Globus pallidus (tissue), 1 donor: Measurements from ENCODE around the gene APOB.

Experiments used
- DNase-seq: peaks from one replicate; pipeline ENCODE4 v3.0.0-alpha.2; 2015; ENCODE audit warnings: low spot score

APOB gene

DNA sequence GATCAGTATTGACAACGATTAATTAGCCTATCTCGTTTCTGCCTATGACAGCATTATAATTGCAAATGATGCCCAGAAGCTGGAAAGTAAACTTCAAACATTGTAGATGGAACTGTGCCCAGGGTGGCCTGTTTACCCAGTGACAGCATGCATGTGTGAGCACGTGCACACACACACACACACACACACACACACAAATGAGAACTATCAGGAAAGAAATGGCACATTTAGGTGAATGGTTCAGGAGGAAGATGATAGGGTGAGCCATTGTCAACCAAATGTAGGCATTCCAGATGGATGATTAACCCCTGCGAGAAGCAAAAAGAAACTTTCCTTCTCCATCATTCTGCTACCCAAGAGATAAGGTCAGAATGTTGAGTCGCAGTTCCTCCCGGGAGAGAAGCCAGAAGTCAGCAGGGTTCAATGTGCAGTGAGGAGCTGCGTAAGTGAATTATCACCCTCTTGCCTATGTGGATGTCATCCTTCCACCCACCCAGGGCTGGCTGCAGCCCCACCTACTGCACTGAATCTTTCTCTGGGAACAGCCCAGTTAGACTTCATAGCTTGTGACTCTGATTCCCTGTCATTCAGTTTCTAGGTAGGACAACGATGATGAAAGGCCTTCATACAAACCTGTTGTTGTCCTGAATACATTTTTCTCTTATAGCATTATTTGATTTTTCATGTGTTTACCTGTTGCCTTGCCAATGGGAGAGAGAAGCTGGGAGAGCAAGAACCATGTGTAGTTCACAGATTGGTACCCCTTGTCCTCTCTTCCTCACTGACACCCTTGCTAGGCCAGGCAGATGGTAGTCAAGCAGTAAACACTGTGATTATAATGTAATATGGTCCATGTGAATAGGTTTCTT, 3.5 kb upstream of the APOB start:
- DNase-seq: no peak

DNA sequence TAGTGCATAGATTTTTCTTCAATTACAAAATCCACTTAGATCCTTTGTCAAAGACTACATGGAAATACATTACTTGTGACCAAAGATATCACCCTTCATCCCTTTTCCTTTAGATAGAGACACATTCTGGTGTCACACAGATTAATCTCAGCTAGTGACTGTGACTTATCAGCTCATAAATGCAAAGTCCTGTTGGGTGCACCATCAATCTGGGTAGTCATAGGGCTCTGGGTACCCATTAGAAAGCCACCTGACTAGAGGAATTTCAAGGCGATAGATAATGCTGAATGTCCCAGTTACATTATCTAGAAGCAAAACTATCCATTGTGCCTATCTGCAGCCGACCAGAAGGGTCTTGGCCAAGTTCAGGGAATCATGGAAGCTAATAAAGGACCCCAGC, 2.6 kb upstream of the APOB start:
- DNase-seq: no peak

DNA sequence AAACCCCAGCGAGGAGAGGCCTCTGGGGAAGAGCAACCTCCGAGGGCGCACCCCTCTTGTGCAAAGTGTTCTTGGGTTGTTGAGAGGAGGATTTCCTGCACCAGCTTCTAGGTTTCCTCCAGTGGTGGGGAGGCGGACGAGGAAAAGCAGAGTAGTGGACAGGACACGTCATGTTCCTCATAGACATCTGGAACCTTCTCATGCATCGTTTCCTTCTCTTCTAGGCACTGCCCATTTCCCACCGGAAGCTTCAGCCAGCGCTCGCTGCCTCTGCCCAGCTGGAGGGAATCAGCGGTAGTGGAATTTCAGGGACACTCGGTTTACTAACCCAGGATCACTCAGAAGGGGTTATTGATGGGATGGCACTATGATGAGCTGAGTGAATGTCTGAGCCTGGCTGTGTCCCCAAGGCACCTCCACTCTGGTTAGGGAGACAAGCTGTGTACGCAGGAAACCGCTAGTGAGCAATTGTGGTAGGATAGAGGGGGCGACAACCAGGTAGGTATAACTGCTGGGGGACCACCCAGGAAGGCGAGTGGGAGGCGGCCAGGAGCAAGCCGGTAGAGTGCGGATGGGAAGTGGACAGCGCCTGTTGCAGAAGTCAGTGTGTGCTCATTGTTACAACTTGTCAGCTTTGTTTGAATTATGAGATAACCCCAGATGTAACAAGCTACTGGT, 960 bp upstream of the APOB start:
- no peak for DNase-seq

DNA sequence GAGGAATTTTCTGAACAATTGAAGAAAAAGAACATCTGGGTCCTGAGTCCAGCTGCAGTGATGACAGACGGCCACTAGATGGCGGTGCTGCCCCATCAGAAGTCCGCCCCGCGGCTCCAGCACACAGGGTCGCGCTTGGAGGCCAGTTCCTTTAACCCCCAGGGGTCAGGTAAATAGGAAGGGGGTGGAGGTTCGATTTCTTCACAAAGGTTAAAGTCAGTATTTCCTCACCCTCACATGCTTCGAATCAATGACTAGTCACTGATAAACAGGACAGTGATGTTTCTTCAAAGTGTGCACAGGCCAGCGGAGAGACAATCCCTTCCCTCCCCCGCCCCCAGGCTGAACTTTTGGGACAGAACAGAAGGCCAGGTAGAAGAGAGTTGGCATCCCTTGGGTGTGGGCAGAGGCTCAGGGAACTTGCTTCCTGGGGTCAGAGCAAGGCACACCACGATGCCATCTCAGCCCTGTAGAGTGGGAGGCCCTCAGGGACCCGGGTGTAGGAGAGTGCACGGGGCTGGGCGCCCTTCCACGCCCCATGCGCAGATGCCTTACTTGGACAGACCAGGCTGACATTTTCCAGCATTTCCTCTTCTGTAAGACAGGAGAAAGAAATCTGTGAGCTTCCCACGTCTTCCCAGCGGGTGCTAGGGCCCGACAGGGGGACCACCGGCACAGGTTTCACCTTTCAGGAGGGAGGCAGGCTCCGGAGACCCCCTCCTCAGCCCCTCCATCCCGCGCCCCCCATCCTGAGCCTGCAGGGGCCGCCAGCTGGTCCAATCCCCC, 722 bp downstream of the APOB start:
- DNase-seq: peak; percentile 61

DNA sequence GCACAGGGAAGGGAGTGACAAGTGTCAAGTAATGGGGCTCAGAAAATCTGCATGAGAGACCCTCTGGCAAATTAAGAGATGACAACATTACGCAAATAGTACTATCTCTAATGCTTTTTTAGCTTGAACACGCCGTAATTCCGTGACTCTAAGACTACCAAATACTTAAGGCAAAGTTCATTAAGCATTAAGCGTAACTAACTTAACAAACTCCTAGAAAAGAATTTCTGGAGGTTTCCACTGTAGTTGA, 1.2 kb downstream of the APOB start:
- no peak for DNase-seq

DNA sequence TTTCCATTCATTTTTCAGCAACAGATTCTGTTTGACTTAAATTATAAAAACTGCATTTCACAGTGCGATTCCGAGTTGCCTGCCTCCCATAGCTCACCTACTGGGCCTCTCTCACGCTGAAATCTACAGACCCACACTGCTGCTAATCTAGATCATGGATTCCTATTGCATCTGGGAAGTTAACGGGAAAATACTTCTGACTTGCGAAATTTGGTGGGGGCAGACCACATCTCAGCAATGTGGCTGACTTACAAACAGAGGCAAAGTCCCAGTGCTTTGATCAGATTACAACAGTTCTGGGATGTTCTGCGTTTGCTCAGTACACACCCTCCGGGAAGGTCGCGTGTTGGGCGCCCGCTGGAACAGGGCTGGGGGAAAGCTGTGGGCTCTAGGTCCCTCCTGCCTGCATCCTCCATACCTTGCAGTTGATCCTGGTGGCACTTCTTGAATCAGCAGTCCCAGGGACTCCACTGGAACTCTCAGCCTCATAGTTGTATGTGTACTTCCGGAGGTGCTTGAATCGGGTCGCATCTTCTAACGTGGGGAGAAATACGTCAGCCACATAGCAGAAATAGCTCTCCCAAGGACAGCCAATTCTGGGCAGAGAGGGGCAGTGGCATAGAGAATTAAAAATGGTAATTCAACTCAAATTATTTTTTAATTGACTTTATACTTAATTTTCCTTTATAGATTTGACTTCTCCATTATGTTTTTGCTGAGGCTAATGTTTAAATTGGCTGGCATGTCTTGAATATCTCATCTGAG, 1.7 kb downstream of the APOB start:
- DNase-seq: no peak

DNA sequence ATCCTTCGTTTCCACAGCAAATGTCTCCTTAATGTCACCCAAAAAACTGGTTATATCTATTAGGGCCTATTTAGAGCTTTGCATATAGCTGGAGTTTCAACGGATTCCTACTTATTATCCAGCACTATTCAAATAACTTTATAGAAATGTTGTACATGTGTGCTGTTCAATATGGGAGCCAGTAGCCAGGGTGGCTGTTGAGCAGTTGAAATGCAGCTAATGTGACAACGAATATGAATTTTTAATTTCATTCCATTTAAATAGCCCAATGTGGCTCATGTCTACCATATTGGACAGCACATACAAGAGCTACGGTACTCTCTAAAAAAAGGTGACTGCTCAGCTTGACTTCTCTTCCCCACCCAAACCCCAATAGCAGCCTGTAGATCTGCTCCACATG, 2.4 kb downstream of the APOB start:
- no peak for DNase-seq

DNA sequence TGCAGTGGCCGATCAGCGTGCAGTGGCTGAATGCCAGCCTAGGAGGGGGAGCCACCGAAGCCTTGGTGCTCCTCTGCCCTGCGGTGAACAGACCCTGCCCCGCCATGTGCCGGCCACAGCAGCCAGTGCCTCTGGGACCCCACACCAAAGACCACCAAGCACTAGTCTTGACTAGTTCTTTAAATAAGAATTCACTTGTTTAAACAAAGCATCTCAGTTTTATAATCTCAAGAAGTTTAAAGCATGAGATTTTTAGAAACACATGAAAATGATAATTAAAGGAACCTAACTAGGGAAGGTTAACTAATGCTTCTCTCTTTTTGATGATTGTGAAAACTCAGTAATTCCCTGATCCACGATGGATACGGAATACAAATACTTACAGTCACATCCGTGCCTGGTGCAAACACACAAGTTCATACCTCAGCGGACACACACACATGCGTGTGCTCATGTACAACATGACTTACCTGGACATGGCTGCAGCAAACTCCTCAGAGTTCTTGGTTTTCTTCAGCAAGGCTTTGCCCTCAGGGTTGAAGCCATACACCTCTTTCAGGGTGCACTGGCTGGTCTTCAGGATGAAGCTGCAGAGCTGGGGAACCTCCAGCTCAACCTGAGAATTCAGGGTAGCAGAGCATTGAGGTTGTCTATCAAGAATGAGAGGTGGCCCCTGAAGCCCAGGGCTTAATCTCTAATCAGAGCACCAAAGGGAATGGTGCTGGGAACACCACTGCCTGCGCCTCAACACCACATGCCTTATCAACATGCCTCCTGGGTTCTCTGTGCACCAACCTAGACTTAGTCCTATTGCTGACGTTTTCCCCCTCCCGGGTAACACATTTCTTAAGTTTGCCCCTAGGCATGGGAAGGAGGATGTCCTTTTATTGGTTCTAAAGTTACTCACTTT, 3.1 kb downstream of the APOB start:
- DNase-seq: no peak

DNA sequence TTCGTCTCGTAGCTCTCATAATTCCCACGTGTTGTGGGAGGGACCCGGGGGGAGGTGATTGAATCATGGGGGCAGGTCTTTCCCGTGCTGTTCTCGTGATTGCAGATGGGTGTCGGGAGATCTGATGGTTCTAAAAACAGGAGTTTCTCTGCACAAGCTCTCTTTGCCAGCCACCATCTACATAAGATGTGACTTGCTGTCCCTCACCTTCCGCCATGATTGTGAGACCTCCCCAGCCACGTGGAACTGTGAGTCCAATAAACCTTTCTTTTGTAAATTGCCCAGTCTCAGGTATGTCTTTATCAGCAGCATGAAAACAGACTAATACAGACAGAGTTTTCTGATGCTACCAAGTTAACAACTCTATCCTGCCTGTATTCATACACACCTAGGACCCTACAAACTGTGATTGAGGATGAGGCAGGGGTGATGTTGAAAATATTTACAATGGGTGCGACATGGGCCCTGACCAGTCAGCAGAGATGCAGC, 3.9 kb downstream of the APOB start:
- no peak for DNase-seq

DNA sequence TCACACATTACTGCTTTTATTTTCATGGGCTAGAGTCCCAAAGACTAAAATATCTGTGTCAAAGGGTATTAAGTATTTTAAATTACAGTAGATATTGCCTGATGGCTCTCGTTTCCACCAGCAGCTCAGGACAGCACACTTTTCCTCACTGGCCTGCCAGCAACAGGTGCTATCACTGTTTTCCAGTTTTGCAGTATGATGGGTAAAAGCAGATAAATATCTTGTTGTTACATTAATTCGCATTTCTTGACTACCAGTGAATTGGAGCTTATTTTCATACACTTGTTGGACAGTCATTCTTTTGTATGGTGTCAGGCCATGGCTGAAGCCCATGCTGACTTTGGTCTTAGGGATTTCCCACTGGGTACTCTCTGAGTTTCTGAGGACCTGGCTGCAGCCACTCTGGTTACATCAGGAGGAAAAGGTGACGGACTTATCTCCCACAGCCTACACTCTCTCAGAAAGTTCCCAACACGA, 4.8 kb downstream of the APOB start:
- no peak for DNase-seq

DNA sequence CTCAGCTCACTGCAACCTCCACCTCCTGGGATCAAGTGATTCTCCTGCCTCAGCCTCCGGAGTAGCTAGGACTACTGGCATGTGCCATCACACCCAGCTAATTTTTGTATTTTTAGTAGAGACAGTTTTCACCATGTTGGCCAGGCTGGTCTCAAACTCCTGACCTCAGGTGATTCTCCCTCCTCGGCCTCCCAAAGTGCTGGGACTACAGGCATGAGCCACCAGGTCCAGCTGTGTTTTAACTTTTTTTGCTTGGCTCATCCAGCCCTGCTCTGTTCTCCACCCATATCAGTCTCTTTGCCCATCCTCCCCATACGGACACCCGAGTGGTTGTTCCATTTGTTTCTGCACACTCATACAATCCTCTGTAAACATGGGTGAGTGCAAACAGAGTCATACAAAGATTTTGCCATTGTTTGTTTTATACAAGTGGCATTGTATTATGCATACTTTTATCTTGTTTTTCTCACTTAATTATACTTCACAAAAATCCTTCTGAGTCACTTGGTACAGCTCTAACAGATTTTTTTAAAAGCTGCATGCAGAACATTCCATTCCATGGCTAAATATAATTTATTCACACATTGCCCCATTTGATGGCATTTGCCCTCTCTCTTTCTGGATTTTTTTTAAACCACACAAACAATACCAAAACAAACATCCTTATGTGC, 5.3 kb downstream of the APOB start:
- no peak for DNase-seq

DNA sequence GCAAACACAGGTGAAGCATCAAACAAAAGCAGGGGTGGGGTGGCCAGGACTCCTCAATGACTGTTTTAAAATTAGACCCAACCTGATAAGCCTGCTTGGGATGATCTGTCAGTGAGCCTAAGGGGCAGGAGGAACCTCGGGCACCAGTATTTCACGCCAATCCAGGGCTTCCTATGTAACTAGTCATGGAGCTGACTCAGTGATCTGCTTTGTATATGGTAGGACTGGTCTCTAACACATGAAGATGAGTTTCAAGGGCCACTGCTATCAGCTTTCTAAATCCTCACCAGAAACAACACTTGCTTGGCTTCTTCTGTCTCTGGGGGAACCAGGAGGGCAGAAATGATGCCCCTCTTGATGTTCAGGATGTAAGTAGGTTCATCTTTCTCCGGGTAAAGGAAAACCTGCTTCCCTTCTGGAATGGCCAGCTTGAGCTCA, 6.2 kb downstream of the APOB start:
- no peak for DNase-seq

DNA sequence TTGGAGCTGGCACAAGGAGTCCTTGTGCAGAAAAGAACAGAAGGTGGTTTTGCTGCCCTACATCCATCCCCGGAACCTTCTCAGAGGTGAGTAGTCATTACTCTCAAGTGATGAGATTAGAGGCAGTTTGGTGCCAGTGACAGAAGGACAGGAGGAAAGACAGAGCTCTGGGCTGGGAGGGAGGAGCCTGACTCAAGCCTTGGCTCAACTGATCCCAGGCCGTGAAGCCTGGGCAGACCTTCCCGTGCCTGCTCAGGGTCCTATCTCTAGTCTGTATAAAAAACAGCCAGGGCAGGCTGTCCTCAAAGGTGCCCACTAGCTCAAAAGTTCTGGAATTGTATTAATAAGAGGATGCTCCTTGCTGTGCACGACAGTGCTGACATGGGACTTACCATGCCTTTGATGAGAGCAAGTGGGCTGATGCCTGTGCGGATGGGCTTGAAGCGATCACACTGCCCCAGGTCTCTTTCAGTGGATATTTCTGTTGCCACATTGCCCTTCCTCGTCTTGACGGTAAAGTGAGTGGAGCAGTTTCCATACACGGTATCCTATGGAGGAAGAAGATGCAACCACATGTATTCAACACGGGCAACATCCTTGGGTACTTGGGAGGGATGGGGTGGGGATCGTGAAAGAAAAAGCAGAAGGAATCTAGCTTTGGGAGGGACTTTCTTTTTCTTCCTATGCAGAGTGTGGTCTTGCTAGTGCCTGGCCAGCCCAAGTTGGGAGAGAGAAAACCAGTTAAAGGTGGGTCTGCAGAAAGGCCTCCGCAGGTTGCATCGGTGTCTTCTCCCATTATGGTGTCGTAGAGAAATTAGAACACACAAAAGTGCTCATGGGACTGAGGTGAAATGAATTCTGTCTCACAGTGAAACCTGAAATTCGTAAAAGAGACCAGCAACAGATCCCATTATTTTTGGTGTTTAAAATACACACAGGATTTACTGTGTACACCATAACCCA, 6.9 kb downstream of the APOB start:
- DNase-seq: no peak

DNA sequence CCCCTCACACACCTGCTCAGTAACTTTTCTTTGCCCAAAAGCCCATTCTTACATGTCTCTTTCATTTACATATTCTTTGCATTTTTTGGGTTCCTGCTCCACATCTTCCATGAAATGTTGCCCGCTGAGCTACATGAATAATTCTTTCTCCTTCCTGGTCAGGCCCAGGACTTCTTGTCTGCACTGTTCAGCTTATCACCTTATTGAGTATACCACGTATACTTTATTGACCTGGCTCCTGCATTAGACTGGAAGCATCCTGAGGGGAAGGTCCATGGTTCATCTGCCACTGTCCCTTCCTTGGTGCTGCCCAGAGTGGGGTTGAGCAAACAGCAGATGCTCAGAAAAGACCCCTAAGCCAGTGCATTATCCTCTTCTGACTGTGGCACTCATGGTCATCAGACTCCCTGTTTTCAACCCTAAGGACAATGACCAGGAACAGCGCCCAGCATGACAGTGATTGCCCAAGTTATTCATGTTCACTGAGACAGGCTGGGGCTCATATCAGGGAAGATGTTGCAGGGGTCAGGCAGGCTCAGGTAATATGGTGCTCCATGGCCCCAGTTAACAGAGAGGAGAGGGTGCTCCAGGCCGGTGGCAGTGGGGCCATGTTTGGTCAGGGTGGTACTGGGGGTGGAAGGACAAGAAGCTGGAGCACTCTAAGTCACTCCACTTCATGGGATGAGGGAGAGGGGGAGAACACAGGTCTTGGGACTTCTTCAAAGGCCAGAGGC, 7.7 kb downstream of the APOB start:
- DNase-seq: no peak

DNA sequence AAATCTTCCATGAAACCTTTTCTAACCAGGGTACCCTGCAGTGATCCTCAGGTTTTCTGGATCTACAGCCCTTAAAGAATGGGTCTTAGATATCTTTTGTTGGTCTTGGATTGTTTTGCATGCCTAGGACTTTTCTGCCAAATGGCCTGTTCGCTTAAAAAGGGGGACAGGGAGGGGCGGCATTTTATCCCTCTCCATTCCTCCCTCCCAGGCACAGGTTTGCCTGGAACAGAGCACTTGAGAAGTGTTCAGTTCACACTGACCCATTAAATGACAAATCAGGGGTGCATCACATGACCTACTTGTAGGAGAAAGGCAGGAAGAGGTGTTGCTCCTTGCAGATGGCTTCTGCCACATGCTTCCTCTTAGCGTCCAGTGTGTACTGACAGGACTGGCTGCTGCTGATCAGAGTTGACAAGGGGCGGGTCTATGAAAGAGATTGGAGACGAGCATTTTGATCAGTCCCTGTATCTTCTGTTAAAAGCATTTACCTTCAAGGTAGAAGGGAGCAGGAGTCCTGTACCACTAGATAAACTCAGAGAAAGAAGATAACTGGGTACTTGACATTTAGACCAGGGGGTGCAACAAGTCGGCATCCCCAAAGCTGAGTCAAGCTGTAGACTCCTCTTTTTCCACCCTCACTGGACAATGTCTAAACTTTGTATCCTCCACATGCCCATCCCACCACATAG, 8.4 kb downstream of the APOB start:
- no peak for DNase-seq

DNA sequence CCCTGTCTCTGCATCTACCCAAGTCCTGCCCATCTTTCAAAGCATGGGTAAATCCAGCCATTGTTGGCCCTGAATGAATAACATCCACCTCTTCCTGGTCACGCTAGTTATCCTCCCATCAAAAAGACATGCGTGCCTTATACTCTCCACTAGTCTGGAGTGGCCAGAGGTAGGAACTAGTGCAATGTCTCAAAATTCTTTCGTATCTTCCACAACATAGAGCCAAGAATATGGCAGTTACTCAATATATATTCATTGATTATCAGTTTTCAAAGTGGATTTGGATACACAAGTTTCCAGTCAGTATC, 8.9 kb downstream of the APOB start:
- DNase-seq: no peak

DNA sequence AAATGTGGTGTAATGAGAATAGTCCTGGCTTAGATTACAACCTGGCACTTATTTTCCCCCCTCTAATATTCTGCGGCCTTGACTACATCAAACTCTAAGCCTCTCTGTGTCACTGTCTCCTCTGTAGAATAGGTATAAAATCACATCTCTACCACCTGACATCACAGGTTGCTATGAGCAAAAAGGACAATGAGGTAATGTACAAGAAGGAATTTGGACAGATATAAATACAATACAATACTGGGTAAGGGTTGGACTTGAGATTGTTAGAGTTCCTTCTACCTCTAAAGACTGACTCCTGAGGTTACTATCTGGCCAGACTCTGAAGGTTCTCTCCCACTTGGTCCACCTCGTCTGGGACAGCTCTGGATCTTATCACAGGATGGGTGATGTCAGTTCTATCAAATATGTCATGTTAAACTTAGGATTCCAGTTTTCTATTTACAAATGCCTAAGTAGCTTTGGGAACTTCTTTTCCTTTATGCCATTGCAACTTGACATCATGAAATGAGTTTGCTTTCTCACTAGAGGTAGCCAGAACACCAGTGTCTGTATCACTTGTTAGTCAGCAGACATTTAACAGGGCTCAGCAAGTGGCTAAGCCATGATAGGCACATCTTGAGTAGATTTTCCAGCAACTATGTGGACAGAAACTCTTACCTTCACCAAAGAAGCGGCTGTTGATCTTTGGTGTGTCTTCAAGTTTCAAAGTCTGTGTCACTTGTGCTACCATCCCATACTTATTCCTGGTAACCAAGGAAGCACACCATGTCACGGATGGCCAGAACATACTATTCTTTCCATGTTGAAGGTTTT, 9.5 kb downstream of the APOB start:
- no peak for DNase-seq
